NCI-H2196 (cell line): ENCODE data around the gene PLEKHM2.
A peak's percentile ranks its signal among the peaks of the same experiment; 100 is the strongest.

Source experiments
- DNase-seq: peaks from one replicate; lab custom pipeline; 2025; ENCODE audit not compliant: unreplicated experiment; lab: John Stamatoyannopoulos, UW

Gene PLEKHM2

GRCh38 chr1:15737324-15738319, 53.5 kb downstream of the PLEKHM2 start:
- no peak for DNase-seq

- no peak for DNase-seq
These were observed 54.4 kb downstream of the PLEKHM2 start for GRCh38 chr1:15738416-15739113.

- DNase-seq: no peak
These were observed 55.1 kb downstream of the PLEKHM2 start for GRCh38 chr1:15739259-15739658.

- DNase-seq: no peak
These were observed 55.6 kb downstream of the PLEKHM2 start for GRCh38 chr1:15739745-15740144.

GRCh38 chr1:15740924-15741850, 57.1 kb downstream of the PLEKHM2 start:
- DNase-seq: peak; percentile 89

GRCh38 chr1:15742339-15742801, 58.2 kb downstream of the PLEKHM2 start, which contains the start of gene TMEM82:
TSS of gene TMEM82 (plus strand) at chr1:15742499. CDS start at chr1:15742560, 61 bp downstream.
- DNase-seq: no peak

GRCh38 chr1:15744122-15744679, 60.1 kb downstream of the PLEKHM2 start:
- DNase-seq: no peak

GRCh38 chr1:15747378-15747777, 63.3 kb downstream of the PLEKHM2 start:
- DNase-seq: no peak

GRCh38 chr1:15748264-15748663, 64.1 kb downstream of the PLEKHM2 start:
- DNase-seq: no peak

- no peak for DNase-seq
These were observed 64.7 kb downstream of the PLEKHM2 start for GRCh38 chr1:15748690-15749398.

- DNase-seq: no peak
These were observed 65.5 kb downstream of the PLEKHM2 start for GRCh38 chr1:15749399-15750291.

- DNase-seq: no peak
These were observed 66.8 kb downstream of the PLEKHM2 start for GRCh38 chr1:15750924-15751323.

- no peak for DNase-seq
These were observed 67.6 kb downstream of the PLEKHM2 start for GRCh38 chr1:15751717-15752116.

- DNase-seq: no peak
These were observed 69.7 kb downstream of the PLEKHM2 start for GRCh38 chr1:15753776-15754175.

- DNase-seq: no peak
These were observed 71.0 kb downstream of the PLEKHM2 start for GRCh38 chr1:15755021-15755645.

- no peak for DNase-seq
These were observed 71.5 kb downstream of the PLEKHM2 start for GRCh38 chr1:15755646-15756040.

- DNase-seq: peak; percentile 85
These were observed 72.3 kb downstream of the PLEKHM2 start for GRCh38 chr1:15756143-15757015.
